Ecto neural progenitor cell (in vitro differentiated cells): ENCODE data around the gene KCNA10.
"Not testable (repeated sequence)": the region's sequence is repeated elsewhere in the genome, so short reads cannot be mapped to it uniquely, and the experiment has no call there.

Source experiments
- DNase-seq: peaks from one replicate; pipeline ENCODE4 v3.0.0-alpha.2; 2018; ENCODE audit warnings: low spot score

Gene KCNA10

DNA sequence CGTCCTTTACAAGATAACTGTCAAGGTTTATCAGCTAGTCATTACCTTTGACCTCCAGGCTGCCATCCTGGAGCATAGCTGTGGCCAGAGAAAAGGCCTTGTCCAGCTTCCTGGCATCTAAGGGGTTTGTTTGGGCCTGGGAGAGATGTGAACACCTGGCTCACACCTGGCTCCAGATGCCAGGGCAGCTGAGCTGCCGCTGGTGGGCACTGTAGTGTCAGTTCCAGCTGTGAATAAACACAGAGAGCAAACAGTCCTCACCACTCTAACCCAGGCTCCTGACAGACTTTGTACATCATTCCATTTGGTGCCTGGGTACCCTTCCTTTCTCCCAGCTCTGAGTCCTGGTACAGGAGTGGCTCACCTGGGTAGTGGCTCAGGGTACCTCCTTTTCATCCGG lies 14.3 kb upstream of the KCNA10 start:
- no peak for DNase-seq

DNA sequence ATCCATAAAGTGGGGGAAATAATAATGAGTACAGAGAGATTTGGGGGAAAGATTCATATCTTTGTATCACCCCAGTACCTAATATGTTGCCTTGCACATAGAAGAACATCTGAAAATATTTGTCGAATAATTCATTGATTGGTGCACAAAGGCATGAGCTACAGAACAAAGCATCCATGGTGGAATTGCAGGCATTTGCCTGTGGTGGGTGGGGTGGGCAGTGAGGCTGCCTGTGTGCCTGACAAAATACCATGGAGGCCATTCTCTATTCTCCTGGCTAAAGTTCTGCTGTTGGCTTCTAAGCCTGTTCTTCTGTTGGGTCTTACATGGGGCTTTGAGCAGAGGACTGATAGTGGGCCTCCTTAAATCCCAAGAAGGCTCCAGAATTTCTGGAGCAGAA lies 10.0 kb upstream of the KCNA10 start:
- DNase-seq: no peak

DNA sequence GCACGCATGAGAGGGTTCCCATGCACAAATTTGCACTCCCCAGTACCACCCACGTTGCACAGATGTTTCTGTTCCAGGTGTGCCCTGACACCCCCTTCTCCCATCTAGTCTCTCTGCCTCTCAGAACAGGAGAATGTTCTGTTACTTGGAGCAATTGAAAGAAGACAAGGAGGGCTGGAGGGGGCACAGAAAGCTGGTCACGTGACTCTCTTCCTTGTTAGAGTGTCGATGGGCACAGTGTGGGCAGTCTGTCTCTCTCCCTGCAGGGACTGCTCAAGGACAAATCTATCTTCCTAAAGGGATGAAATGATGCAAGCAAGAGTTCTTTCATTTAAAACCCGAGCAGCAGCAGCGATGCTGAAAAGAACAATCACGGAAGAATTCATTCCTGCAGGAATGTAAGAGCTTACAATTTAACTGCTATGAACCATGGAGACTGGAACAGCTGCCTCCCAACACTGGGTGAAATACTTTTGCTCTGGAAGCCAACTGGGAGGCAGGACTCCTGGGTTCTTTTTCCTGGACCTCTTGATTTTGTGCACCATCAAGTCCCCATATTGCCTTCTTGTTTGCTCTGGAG lies 7.3 kb upstream of the KCNA10 start:
- DNase-seq: no peak

DNA sequence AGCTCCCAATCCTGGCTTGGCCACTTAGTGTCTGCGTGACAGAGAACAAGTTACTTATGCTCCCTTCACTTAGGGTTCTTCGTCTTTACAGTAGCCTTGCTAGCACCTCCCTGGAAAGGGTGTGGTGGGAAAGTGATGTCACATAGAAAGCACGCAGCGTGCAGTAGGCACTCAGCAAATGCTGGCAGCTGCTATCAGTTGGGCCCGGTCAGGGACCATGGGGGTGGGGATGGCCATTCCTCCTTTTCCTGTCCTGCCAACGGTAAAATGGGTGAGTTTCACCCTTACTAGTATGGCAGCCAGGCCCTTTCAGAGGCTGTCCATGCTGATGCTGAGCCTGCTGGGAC lies 6.2 kb upstream of the KCNA10 start:
- DNase-seq: no peak

DNA sequence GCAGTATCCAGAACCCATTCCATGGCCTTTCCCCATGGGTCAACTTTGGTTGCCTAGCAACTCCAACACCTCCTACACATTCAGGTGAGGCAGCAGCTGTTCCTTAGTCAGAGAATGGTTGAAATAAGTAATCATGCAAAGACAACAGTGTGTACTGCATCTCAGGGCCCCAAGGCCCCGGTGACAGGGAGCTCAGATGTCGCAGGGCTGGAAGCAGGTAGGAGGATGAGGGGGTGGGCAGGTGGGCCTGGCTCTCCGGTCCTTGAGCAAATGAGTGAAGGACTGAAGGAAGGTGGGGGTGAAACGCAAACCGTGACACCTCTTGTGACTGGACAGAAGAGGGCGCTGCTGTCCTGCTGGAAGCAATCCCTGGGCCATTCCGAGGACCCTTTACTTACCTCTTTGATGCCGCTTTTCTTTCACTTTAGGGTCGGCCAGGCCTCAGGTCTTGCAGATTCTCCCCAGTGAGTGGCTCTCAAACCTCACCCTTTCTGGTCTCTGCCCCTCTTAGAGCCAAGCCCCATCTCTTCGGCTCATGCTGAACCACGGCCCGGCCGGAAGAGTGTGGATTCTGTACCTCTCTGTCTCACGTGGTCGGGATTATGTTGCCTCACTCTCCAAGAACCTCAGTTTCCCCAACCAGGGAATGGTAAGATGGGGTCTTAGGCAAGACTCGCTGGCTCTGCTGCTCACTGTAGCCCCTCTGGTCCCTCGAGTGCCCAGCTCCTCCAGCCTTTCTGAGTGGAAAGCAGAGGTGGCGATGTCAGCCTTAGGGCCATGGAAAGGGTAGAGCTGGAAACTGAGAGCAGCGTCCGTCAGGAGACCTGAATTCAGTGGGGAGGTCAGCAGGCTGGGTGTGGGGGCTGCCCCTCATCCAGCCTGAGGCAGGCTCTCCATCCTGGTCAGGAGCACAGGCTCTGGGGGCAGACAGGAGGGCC lies 5.6 kb upstream of the KCNA10 start:
- peak; percentile 75 for DNase-seq

DNA sequence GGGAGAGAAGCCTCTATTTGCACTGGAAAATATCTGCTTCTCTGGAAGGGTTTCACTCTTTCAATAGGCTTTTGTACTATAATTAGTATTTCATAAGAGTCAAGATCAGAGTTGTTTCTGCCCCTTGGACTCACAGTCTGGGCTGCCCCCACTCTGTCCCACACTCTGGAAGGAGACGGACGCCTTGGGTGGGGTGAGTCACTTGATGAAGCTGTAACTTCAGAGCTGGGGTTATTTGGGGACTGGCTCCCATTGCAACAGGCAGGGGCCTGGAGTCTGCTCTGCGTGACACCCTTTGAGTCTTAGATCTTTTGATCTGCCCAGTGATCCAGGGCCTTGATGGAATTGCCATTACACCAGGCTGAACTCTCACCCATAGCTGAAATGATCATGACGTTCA lies 4.0 kb upstream of the KCNA10 start:
- no peak for DNase-seq

DNA sequence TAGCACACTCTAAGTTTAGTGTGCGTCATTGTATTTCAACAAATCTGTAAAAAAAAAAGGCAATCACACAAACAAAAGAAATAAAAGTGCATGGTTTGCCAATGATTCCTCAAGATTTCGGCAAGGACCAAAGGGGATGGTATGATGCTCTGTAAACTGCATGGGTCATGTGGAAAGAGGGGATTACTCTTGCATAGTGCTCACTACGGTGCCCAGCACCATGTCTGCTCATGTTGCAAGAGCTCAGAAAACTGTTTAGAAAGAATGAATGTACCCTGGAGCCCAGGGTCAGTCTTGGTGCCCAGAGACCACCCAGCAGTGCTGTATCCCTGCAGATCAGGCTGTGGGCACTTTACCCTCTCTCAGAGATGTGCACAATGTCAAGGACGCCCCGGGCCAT lies 3.6 kb upstream of the KCNA10 start:
- no peak for DNase-seq

DNA sequence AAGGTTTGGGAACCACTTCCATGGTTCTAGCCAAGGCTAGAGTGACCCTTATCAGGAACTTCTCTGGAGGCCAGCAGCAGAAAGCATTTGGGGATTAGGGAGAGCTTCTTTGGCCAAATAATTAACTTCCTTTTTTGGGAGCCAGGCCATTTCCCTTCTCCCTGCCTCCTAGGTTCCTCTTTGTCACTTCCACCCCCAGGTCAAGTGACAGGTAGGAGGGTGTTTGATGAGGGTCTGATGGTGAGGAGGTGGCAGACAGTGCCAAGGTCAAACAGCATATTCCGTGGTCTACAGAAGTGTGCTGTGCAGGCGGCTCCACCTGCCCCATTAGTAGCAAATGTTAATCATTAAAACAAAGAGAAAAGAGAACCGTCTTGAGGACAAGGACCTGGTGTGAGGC lies 1.9 kb upstream of the KCNA10 start:
- DNase-seq: no peak

DNA sequence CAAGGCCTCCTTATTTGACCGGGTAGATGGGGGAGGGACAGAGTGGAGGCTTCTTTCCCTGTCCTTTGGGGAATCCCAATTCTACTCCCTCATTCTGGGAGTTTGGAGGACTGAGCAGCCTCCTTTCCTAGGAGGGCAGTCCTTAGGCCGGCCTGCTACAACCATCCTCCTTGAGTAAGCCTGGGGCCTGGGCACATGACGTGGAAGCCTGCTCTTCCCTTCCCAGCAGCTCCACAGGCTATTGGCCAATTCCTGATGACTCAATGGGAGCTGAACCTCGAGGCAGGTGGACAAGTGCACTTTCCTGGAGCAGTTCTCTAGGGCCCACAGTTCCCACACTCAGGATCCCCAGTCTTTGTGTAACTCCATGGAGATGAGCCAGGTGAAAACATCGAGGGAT lies 3.1 kb downstream of the KCNA10 start:
- DNase-seq: no peak

DNA sequence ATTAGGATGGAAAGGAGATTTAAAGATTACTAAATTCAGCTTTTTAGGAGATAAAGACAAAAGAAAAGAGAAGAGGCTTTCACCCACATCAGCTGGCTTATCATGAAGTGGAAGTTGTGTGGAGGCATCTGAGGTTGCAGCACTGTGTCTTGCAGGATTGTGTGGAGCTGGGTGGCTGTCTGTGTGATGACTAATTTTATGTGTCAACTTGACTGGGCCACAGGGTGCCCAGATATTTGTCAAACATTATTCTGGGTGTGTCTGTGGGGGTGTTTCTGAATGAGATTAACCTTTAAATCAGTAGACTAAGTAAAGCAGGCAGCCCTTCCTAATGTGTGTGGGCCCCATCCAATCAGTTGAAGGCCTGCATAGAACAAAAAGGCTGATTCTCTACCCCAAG lies 3.9 kb downstream of the KCNA10 start:
- DNase-seq: no peak

DNA sequence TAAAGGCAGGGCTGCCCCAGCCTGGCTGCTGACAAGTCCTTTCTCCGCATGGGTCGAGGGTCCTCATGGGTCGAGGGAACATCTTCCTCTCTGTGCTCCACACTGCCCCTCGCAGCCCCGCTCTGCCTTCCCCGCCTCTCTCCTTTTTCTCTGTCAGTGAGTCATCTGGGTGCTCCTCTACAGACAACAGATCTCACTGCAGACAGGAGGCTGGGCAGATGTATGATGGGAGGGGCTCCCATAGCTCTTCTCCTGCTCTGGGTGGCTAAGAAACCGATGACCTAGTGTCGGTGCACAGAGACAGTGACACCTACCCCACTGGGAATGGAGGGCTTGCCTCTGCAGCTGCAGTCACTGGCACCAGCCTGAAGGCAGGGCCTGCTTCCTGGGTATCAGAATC lies 5.5 kb downstream of the KCNA10 start:
- no peak for DNase-seq

DNA sequence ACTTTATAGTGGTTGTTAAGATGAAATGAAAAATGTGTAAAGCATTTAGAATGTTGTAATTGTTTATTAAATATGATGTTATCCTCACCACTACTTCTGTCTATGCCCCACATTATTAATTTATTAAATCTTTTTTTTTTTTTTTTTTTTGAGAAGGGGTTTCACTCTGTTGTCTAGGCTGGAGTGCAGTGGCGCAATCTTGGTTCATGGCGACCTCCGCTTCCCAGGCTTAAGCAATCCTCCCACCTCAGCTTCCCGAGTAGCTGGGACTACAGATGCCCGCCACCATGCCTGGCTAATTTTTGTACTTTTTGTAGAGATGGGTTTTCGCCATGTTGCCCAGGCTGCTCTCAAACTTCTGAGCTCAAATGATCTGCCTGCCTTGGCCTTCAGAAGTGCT lies 7.5 kb downstream of the KCNA10 start:
- no peak for DNase-seq

DNA sequence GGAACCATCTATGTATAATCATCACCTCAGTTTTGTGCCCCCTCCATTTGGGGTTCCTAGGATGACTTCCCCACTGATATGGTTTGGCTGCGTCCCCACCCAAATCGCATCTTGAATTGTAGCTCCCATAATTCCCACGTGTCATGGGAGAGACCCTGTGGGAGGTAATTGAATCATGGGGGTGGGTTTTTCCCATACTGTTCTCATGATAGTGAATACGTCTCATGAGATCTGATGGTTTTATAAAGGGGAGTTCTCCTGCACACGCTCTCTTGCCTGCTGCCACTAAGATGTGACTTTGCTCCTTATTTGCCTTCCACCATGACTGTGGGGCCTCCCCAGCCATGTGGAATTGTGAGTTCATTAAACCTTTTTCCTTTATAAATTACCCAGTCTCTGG lies 8.1 kb downstream of the KCNA10 start:
- DNase-seq: not testable (repeated sequence)

DNA sequence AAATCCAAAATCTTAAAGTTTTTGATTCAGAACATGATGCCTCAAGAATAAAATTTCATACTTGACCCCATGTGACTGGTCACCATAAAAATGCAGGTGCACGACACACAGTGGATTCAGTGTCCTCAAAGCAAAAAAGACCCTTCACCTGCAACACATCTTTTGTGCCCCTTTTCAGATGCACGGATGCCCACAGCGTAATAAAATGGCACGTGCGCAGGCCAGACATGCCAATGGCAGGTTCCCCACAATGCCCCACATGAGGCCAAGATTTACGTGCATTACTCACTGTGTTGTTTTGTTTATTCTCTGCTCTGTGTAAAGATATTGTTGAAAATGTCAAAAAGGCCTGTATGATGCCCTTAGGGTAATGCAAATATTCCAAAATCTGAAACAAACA lies 9.3 kb downstream of the KCNA10 start:
- DNase-seq: no peak

DNA sequence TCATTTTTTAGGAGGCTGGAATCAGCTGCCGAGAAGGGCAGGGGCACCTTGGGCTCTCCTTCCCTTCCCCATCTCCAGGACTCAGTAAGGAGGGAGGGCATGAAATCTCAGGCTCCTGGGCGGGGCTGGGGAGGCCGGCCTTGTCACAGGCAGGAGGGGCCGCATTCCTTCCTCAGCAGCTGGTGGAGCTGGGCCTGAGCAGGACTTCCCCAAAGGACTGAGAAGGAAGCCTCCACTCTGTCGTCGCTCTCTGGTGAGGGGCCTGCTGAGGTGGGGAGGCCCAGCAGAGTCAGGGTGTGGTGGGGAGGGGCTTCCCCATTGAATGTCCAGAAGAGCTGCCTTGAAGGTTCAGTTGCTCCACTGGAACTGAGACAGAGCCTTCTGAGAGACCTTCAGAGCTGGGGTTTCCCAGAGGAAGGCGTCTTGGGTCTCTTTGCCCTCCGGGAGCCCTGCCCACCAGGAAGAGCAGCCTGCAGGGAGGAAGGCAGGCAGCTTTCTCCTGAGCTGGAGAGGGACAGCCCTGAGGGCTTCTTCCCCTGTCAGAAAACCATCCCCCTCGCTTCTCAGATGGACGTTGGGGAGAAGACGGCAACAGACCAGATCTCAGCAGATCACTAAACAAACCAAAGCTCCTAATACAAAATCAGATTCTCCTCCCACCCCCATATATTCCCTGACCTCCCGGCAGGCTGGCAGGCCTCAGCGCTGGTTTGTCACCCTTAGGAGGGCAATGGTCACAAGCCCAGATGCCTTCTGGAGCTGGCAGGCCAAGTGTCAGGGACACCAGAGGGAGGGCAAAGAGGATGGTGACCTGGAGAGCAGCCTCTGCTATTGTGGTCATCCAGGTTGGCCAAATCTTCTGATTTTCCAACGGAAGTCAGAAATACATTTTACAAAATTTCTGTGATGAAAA lies 10.7 kb downstream of the KCNA10 start:
- DNase-seq: peak; percentile 78

DNA sequence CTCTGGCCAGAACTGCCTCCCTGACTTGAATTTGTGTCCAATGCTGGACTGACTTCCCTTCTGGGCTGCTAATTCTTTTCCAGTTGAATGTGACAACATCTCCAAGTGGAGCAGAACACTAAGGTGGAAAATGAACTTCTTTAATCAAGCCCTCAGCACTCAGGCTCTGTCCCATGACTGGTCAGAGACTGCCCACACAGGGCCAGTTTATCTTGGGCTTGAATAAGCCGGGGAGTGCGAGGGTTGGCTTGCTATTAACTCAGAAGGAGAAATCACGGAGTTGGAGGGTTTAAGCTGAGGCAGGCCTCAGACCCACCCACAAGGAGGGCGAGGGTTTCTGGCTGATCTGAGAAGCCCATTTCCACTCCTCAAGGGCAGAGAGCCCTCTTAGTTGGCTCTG lies 12.4 kb downstream of the KCNA10 start:
- DNase-seq: no peak

DNA sequence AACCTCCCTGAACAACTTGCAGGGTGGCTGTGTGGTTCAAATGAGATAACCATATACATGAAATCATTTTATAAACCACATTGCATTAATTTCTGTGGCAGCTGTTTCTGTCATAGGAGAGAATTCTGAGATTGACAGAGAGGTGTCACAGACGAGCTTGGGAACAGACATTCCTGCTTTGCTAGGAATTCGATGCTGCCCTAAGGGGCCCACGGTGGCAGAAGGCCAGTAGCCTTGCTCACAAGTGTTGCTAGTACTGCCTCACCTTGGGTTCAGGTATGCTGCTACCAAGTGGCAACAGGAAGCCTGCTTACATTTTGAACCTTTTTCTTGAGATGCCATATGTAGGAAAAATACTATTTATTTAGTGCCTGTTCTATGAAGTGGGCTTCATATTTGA lies 13.4 kb downstream of the KCNA10 start:
- no peak for DNase-seq

DNA sequence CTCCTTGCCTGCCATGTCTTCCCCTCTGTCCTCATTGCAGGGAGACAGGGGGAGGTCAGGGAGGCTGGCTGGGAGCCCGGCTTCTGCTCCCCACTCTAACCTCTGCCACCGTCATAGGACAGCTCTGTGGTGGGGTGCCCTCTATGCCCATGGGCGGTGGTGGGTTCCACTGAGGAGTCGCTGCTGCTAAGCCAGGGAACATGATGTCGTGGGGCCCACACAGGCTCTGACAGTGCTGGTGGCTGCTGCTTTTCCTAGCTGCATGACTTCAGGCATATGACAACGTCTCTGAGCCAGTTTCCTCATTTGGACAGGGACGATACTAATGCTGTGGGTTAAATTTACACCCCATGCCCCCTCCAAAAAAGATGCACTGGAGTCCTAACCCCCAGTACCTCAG lies 14.7 kb downstream of the KCNA10 start:
- DNase-seq: no peak

DNA sequence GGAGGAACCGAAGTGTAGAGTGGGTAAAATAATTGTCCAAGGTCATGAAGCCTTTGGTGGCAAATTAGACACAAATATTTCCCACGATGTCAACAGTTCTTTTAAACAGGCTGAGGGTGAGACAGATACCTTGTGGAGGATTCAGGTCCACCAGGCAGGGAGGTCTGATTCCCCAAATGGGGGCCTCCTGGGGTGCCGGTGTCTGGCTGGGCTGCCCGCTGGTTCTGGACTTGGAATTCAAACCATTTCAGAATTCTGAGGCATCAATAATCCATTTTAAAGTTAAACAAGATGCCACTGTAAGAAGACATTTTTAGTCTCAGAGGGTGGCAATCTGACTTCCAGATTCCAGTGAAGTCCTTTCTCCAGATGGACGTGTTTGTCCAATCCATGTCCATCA lies 15.5 kb downstream of the KCNA10 start:
- no peak for DNase-seq

DNA sequence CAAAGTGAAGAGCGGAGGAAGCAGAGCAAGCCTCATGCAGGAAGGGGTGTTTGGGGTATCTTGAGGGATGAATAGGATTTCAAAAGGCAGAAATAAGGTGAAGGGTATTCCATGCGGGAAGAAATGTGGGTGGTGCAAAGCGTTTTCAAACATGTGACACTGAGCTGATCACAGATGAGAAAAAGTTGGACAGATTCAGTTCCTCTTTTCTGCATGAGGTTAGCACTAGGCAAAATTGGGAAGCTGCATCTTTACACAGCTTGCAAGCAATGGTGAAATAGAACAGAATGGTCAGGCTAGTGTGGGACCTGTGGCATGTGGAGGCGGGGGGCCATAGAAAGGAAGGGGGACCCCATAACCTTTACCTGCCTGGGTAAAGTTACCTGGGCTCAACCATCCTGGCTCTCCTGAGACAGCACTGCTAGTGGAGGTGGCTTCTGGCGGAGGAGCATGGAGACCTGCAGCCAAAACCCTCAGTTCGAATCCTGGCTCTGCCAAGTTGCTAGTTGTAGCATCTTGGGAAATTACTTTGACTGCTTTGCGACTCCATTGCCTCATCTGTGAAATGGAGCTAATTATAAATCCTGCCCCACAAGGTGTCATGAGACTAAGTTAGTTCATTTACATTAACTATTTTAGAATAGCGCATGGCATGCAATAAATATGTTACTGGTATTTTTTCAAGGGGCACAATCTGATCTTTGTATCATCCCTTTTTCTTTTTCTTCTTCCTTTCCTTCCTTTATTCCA lies 16.4 kb downstream of the KCNA10 start:
- no peak for DNase-seq

DNA sequence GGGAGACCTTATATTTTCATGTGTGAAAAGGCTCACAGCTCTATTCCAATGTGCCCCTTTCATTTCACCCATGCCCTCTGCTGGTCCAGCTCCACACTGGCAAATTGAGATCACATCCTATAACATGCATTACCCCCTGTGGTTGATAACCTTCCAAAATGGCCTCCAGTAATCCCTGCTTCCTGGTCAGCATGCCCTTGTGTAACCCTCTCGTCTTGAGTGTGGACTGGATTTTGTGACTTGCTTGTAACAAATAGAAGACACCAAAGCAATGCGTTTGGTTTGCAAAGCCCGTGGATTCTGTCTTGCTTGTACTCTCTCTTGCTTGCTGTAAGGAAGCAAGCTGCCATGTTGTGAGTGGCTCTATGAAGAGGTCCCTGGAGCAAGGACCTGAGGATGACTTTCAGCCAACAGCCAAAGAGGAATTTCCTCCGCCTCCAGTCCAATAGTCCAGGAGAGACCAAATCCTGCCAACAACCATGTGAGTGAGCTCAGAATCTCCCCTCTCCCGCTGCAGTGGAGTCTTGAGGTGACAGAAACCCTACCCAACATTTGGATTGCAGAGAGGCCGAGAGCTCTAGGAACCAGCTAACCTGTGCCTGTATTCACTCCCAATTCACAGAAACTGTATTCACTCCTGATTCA lies 17.4 kb downstream of the KCNA10 start:
- no peak for DNase-seq

DNA sequence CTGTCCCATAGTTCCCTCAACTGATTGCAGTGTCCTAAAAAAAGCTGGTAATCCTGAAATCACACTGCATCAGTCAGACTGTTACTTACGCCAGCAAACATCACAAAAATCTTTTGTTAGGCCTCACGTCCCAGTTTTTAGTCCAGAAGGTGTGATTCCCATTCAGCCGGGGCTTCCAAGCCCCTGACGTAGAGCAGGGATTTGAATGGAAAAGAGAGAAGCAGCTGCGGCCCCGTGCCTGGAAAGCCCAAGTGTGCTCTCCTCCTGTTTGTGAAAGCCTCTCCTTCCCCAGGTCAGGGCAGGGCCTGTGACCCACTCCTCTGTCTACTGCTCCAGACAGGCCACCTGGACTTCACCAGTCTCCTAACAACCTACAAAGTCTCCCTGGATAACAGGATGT lies 20.7 kb downstream of the KCNA10 start:
- DNase-seq: no peak
